HepG2 (cell line): Measurements from ENCODE around the gene PTX4. TPM values are rescaled to one million over a fixed set of nuclear protein-coding genes. Genes with fewer than 3 reads are reported as not detected.

Source experiments
- ARID5B ChIP-seq: IDR thresholded peaks from 2 replicates; pipeline ENCODE4 v1.4.0; 2020; ENCODE audit warnings: mild to moderate bottlenecking, missing genetic modification reagents
- CENPT ChIP-seq: sonication (generic); formaldehyde crosslinking; IDR thresholded peaks from 2 replicates; pipeline ENCODE4 v1.8.0; 2022; ENCODE audit warnings: low read depth, mild to moderate bottlenecking, moderate library complexity, missing genetic modification reagents
- FOXC1 ChIP-seq: sonication (generic); formaldehyde crosslinking; IDR thresholded peaks from 2 replicates; pipeline ENCODE4 v1.8.0; 2022; ENCODE audit warnings: mild to moderate bottlenecking, missing genetic modification reagents, borderline replicate concordance
- GABPA ChIP-seq, 2 experiments: IDR thresholded peaks; 2 replicates each; pipeline ENCODE4 v1.6.1; 2011 to 2016; ENCODE audit warnings: low read depth in 2 of 2, low read length in 1 of 2, missing biosample characterization in 1 of 2, missing genetic modification characterization in 1 of 2
- IKZF4 ChIP-seq: sonication (generic); formaldehyde crosslinking; IDR thresholded peaks from 2 replicates; pipeline ENCODE4 v1.5.1; 2020; ENCODE audit warnings: borderline replicate concordance, mild to moderate bottlenecking, low read depth, missing genetic modification reagents; ENCODE audit errors: not compliant biosample characterization
- MTF1 ChIP-seq: sonication (generic); formaldehyde crosslinking; IDR thresholded peaks from 2 replicates; pipeline ENCODE4 v1.5.0; 2020; ENCODE audit warnings: missing genetic modification reagents
- NAIF1 ChIP-seq: sonication (generic); formaldehyde crosslinking; IDR thresholded peaks from 2 replicates; pipeline ENCODE4 v1.5.0; 2020; ENCODE audit warnings: mild to moderate bottlenecking, missing genetic modification reagents, borderline replicate concordance
- NR2F2 ChIP-seq: IDR thresholded peaks from 2 replicates; pipeline ENCODE4 v1.6.1; 2012; ENCODE audit warnings: low read depth, inconsistent platforms, borderline replicate concordance
- PLSCR1 ChIP-seq: sonication (generic); formaldehyde crosslinking; IDR thresholded peaks from 2 replicates; pipeline ENCODE4 v1.5.0; 2020; ENCODE audit warnings: missing genetic modification reagents, mild to moderate bottlenecking, borderline replicate concordance
- REL ChIP-seq: sonication (generic); formaldehyde crosslinking; conservative IDR thresholded peaks from 2 replicates; pipeline ENCODE4 v1.8.0; 2022; ENCODE audit warnings: mild to moderate bottlenecking, missing genetic modification reagents, moderate library complexity
- SMAD1 ChIP-seq: sonication (generic); formaldehyde crosslinking; IDR thresholded peaks from 2 replicates; pipeline ENCODE4 v1.4.0; 2020; ENCODE audit warnings: missing genetic modification reagents, low read depth, mild to moderate bottlenecking, borderline replicate concordance
- ZFP36 ChIP-seq: fragments of 150-350 bp; IDR thresholded peaks from 2 replicates; pipeline ENCODE4 v1.6.1; 2018; ENCODE audit warnings: borderline replicate concordance, low read length, low read depth; ENCODE audit not compliant: partially characterized antibody
- ZNF781 ChIP-seq: sonication (generic); formaldehyde crosslinking; IDR thresholded peaks from 2 replicates; pipeline ENCODE4 v1.5.1; 2020; ENCODE audit warnings: borderline replicate concordance, mild to moderate bottlenecking, missing genetic modification reagents; ENCODE audit errors: not compliant biosample characterization
- polyA plus RNA-seq, 8 experiments: library from polyadenylated mRNA; depleted of rRNA in 3 of 8; stranded (reverse) in 7 of 8; unstranded in 1 of 8; fragments of >200 nt; fragmentation: Illumina TruSeq in 4 of 8; extraction: Trizol in 4 of 8; gene quantifications; 2 replicates each; pipeline versions ENCODE4 v1.2.1 to v1.2.3, GENCODE V29; 2011 to 2016; ENCODE audit warnings: low read depth in 4 of 8, missing spikeins in 1 of 8, mixed read lengths in 1 of 8; ENCODE audit not compliant: insufficient read depth in 1 of 8
- total RNA-seq, 5 experiments: library from RNA; depleted of rRNA; stranded (reverse); fragments of >200 nt; fragmentation: Illumina TruSeq; extraction: Trizol; gene quantifications; 2 replicates each; pipeline ENCODE4 v1.2.3, GENCODE V29; 2016; ENCODE audit warnings: low read depth in 1 of 5
- TF ChIP-seq, protein P1 (sequence below): fragments of 450-650 bp; IDR thresholded peaks from 2 replicates; pipeline ENCODE4 v1.6.1; 2016
- TF ChIP-seq, protein P2 (sequence below): sonication (generic); formaldehyde crosslinking; IDR thresholded peaks from 2 replicates; pipeline ENCODE4 v1.4.0; 2020; ENCODE audit warnings: missing genetic modification reagents
- TF ChIP-seq, protein P3 (sequence below): sonication (generic); formaldehyde crosslinking; conservative IDR thresholded peaks from 2 replicates; pipeline ENCODE4 v1.5.0; 2020; ENCODE audit warnings: missing genetic modification reagents

PTX4 gene
- total and polyA plus RNA-seq, 2 of the 13 experiments (the other 11 are each of a cell fraction or from before 2014, with no cell fraction given), result 0.04 TPM; not detected in 1

DNA sequence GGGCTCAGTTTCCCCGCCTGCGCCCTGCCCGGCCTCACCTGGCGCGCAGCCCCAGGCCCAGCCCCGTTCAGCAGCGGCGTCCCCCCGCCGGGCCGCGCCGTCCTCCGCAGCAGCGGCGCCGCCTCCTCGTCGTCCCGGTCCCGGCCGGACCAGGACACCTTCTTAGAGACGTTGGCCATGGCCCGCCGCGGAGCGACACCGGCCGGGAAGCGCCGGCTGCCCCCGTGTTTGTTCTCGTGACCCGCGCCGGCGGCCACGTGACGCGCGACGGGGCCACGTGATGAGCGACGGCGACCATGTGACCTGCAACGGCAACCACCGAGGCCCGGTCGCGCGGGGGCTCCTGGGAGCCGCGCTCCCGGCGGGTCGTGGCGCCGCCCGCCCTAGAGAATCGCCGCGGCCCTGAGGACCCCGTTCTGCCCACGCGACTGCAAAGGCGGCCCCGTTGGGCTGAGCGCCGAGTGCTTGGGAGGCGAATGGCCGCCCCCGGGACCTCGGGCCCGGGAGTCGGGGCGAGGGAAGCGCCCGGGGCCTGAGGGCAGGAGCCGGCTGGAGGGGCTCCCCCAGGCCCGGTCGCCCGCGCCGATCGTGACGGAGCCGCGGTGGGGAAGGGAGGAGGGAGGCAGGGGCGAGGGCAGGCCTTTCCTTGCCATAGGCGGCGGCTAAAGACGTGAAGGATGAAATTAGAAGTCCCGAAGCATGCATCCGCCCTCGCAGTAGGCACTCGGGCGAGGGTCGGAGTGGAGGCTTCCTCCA lies 13.8 kb downstream of the PTX4 start, which contains the start of gene CLCN7 (continued):
- TF ChIP-seq ZNF781 (CRISPR knock-in tag) (no peak), CENPT (CRISPR knock-in tag) (peak; percentile 75; the same call in 1 of the 2 replicates), IKZF4 (peak; percentile 93), ZFP36 (no peak), NAIF1 (CRISPR knock-in tag) (no peak), FOXC1 (CRISPR knock-in tag) (peak; percentile 88), GABPA (IDR thresholded peaks at IDR 0.05; ENCODE audit: low read depth, low read length) (no peak), GABPA (CRISPR knock-in tag; IDR thresholded peaks at IDR 0.05; ENCODE audit: low read depth) (no peak), MTF1 (CRISPR knock-in tag) (peak; percentile 76; the same call in 1 of the 2 replicates), ARID5B (peak; percentile 61), PLSCR1 (CRISPR knock-in tag) (0 out of 2 replicates have a peak, but pooled peaks have one; percentile 26), REL (CRISPR knock-in tag) (peak; percentile 76; the same call in 1 of the 2 replicates), NR2F2 (peak; percentile 34; the same call in 1 of the 2 replicates), SMAD1 (CRISPR knock-in tag) (peak; percentile 57; the same call in 1 of the 2 replicates)
- TF ChIP-seq, protein P1, sequence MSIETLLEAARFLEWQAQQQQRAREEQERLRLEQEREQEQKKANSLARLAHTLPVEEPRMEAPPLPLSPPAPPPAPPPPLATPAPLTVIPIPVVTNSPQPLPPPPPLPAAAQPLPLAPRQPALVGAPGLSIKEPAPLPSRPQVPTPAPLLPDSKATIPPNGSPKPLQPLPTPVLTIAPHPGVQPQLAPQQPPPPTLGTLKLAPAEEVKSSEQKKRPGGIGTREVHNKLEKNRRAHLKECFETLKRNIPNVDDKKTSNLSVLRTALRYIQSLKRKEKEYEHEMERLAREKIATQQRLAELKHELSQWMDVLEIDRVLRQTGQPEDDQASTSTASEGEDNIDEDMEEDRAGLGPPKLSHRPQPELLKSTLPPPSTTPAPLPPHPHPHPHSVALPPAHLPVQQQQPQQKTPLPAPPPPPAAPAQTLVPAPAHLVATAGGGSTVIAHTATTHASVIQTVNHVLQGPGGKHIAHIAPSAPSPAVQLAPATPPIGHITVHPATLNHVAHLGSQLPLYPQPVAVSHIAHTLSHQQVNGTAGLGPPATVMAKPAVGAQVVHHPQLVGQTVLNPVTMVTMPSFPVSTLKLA, result peak; percentile 100
- TF ChIP-seq, protein P2, sequence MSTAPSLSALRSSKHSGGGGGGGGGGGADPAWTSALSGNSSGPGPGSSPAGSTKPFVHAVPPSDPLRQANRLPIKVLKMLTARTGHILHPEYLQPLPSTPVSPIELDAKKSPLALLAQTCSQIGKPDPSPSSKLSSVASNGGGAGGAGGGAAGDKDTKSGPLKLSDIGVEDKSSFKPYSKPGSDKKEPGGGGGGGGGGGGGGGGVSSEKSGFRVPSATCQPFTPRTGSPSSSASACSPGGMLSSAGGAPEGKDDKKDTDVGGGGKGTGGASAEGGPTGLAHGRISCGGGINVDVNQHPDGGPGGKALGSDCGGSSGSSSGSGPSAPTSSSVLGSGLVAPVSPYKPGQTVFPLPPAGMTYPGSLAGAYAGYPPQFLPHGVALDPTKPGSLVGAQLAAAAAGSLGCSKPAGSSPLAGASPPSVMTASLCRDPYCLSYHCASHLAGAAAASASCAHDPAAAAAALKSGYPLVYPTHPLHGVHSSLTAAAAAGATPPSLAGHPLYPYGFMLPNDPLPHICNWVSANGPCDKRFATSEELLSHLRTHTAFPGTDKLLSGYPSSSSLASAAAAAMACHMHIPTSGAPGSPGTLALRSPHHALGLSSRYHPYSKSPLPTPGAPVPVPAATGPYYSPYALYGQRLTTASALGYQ, result no peak; the same call in 1 of the 2 replicates
- TF ChIP-seq, protein P3, sequence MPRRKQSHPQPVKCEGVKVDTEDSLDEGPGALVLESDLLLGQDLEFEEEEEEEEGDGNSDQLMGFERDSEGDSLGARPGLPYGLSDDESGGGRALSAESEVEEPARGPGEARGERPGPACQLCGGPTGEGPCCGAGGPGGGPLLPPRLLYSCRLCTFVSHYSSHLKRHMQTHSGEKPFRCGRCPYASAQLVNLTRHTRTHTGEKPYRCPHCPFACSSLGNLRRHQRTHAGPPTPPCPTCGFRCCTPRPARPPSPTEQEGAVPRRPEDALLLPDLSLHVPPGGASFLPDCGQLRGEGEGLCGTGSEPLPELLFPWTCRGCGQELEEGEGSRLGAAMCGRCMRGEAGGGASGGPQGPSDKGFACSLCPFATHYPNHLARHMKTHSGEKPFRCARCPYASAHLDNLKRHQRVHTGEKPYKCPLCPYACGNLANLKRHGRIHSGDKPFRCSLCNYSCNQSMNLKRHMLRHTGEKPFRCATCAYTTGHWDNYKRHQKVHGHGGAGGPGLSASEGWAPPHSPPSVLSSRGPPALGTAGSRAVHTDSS (CRISPR knock-in tag), result no peak
